ENCODE measurements around the gene CSMD2.

Gene CSMD2

GRCh38 chr1:34009340-34009985 is 155.6 kb downstream of the CSMD2 start:
- H4K20me1 ChIP-seq (ENCODE audit: insufficient read depth, low read length) = no peaks in the 10 kb centered on the region
- H3K9ac ChIP-seq (ENCODE audit: low read length) = no peak overlapping the region
- no peaks in the 10 kb centered on the region for H3K79me2 ChIP-seq (ENCODE audit: low read length)
- H3K36me3 ChIP-seq (replicated peaks; ENCODE audit: low read depth, low read length) = no peaks in the 10 kb centered on the region
- H3K4me1 ChIP-seq (ENCODE audit: low read length) = no peaks in the 10 kb centered on the region
- no peak overlapping the region for H3K27ac ChIP-seq (ENCODE audit: low read length)
- no peak overlapping the region for H2AFZ ChIP-seq (ENCODE audit: low read depth, low read length)
- H3K9me3 ChIP-seq (ENCODE audit: insufficient read depth, low read length) = no peaks in the 10 kb centered on the region
- H3K4me2 ChIP-seq (ENCODE audit: low read length) = no peak overlapping the region
- TF ChIP-seq EZH2phosphoT487 (IDR thresholded peaks at IDR 0.05; ENCODE audit: low read depth) = no peak
- no peak for TF ChIP-seq CTCF (IDR thresholded peaks at IDR 0.05; ENCODE audit: low read depth, low read length)
- H3K4me3 ChIP-seq (ENCODE audit: low read length) = no peak overlapping the region
- H3K27me3 ChIP-seq (ENCODE audit: low read depth, low read length) = no peaks in the 10 kb centered on the region

- H3K4me1 ChIP-seq (ENCODE audit: low read length) = no peaks in the 10 kb centered on the region
- H3K4me2 ChIP-seq (ENCODE audit: low read length) = no peak overlapping the region
- no peaks in the 10 kb centered on the region for H3K79me2 ChIP-seq (ENCODE audit: low read length)
- H3K4me3 ChIP-seq (ENCODE audit: low read length) = no peak overlapping the region
- TF ChIP-seq EZH2phosphoT487 (IDR thresholded peaks at IDR 0.05; ENCODE audit: low read depth) (no peak), CTCF (IDR thresholded peaks at IDR 0.05; ENCODE audit: low read depth, low read length) (no peak)
- no peaks in the 10 kb centered on the region for H3K36me3 ChIP-seq (replicated peaks; ENCODE audit: low read depth, low read length)
- no peak overlapping the region for H3K27ac ChIP-seq (ENCODE audit: low read length)
- H4K20me1 ChIP-seq (ENCODE audit: insufficient read depth, low read length) = no peaks in the 10 kb centered on the region
- no peaks in the 10 kb centered on the region for H3K27me3 ChIP-seq (ENCODE audit: low read depth, low read length)
- no peak overlapping the region for H3K9ac ChIP-seq (ENCODE audit: low read length)
- no peak overlapping the region for H2AFZ ChIP-seq (ENCODE audit: low read depth, low read length)
- no peaks in the 10 kb centered on the region for H3K9me3 ChIP-seq (ENCODE audit: insufficient read depth, low read length)
These were observed 157.3 kb downstream of the CSMD2 start for GRCh38 chr1:34007760-34008159.

GRCh38 chr1:34005309-34005708 is 159.7 kb downstream of the CSMD2 start:
- TF ChIP-seq EZH2phosphoT487 (IDR thresholded peaks at IDR 0.05; ENCODE audit: low read depth) (no peak), CTCF (IDR thresholded peaks at IDR 0.05; ENCODE audit: low read depth, low read length) (no peak)
- no peaks in the 10 kb centered on the region for H3K27me3 ChIP-seq (ENCODE audit: low read depth, low read length)
- H3K79me2 ChIP-seq (ENCODE audit: low read length) = no peaks in the 10 kb centered on the region
- H3K4me2 ChIP-seq (ENCODE audit: low read length) = no peak overlapping the region
- H3K27ac ChIP-seq (ENCODE audit: low read length) = no peak overlapping the region
- H3K36me3 ChIP-seq (replicated peaks; ENCODE audit: low read depth, low read length) = no peaks in the 10 kb centered on the region
- H3K4me1 ChIP-seq (ENCODE audit: low read length) = no peaks in the 10 kb centered on the region
- no peaks in the 10 kb centered on the region for H4K20me1 ChIP-seq (ENCODE audit: insufficient read depth, low read length)
- H2AFZ ChIP-seq (ENCODE audit: low read depth, low read length) = no peak overlapping the region
- H3K9me3 ChIP-seq (ENCODE audit: insufficient read depth, low read length) = no peaks in the 10 kb centered on the region
- no peak overlapping the region for H3K9ac ChIP-seq (ENCODE audit: low read length)
- H3K4me3 ChIP-seq (ENCODE audit: low read length) = no peak overlapping the region

- Histone ChIP-seq H3K4me2 (ENCODE audit: low read length) (no peak overlapping the region), H4K20me1 (ENCODE audit: insufficient read depth, low read length) (no peaks in the 10 kb centered on the region), H3K27me3 (ENCODE audit: low read depth, low read length) (no peaks in the 10 kb centered on the region; the same call in 1 of the 2 replicates), H2AFZ (ENCODE audit: low read depth, low read length) (no peak overlapping the region), H3K36me3 (replicated peaks; ENCODE audit: low read depth, low read length) (no peaks in the 10 kb centered on the region), H3K4me3 (ENCODE audit: low read length) (no peak overlapping the region), H3K9me3 (ENCODE audit: insufficient read depth, low read length) (no peaks in the 10 kb centered on the region), H3K4me1 (ENCODE audit: low read length) (no peaks in the 10 kb centered on the region), H3K9ac (ENCODE audit: low read length) (no peak overlapping the region), H3K79me2 (ENCODE audit: low read length) (no peaks in the 10 kb centered on the region), H3K27ac (ENCODE audit: low read length) (no peak overlapping the region)
- TF ChIP-seq EZH2phosphoT487 (IDR thresholded peaks at IDR 0.05; ENCODE audit: low read depth) = no peak
- TF ChIP-seq CTCF (IDR thresholded peaks at IDR 0.05; ENCODE audit: low read depth, low read length) = no peak
These were observed 162.2 kb downstream of the CSMD2 start for GRCh38 chr1:34002810-34003209.
